ENCODE data around the gene TMEM171.

The TMEM171 gene

GRCh38 chr5:73129143-73129542, 8.8 kb downstream of the TMEM171 start:
- no peak overlapping the region for H3K27ac ChIP-seq
- TF ChIP-seq CTCF (IDR thresholded peaks at IDR 0.05) = no peak
- DNase-seq (ENCODE audit: low spot score) = no peak

GRCh38 chr5:73130811-73131210, 10.4 kb downstream of the TMEM171 start:
- TF ChIP-seq CTCF (IDR thresholded peaks at IDR 0.05) = no peak
- DNase-seq (ENCODE audit: low spot score) = no peak
- H3K27ac ChIP-seq = no peak overlapping the region
- H3K4me3 ChIP-seq = no peak overlapping the region

More at GRCh38 chr5:73129143-73129542, 8.8 kb downstream of the TMEM171 start:
- H3K4me3 ChIP-seq = no peak overlapping the region

GRCh38 chr5:73131711-73132425, 11.5 kb downstream of the TMEM171 start:
- no peak for DNase-seq (ENCODE audit: low spot score)
- Histone ChIP-seq H3K4me3 (no peak overlapping the region), H3K27ac (no peak overlapping the region)
- no peak for TF ChIP-seq CTCF (IDR thresholded peaks at IDR 0.05)

GRCh38 chr5:73132759-73133158, 12.4 kb downstream of the TMEM171 start:
- no peak for TF ChIP-seq CTCF (IDR thresholded peaks at IDR 0.05)
- no peak for DNase-seq (ENCODE audit: low spot score)
- no peak overlapping the region for H3K4me3 ChIP-seq
- no peak overlapping the region for H3K27ac ChIP-seq

GRCh38 chr5:73135021-73135420, 14.6 kb downstream of the TMEM171 start:
- no peak for TF ChIP-seq CTCF (IDR thresholded peaks at IDR 0.05)
- Histone ChIP-seq H3K4me3 (no peak overlapping the region), H3K27ac (no peak overlapping the region)
- DNase-seq (ENCODE audit: low spot score) = no peak

- Histone ChIP-seq H3K4me3 (no peak overlapping the region), H3K27ac (no peak overlapping the region)
- TF ChIP-seq CTCF (IDR thresholded peaks at IDR 0.05) = no peak
- DNase-seq (ENCODE audit: low spot score) = no peak
Measured at GRCh38 chr5:73135429-73136054, 15.2 kb downstream of the TMEM171 start.

GRCh38 chr5:73136055-73136562, 15.7 kb downstream of the TMEM171 start:
- TF ChIP-seq CTCF (IDR thresholded peaks at IDR 0.05) = no peak
- DNase-seq (ENCODE audit: low spot score) = no peak
- Histone ChIP-seq H3K27ac (no peak overlapping the region), H3K4me3 (no peak overlapping the region)

Measured in coronary artery (tissue), 2 donors.